Effector CD4-positive, alpha-beta T cell (primary cell): ENCODE data around the gene CACNA2D4.
"Not testable (repeated sequence)": the region's sequence is repeated elsewhere in the genome, so short reads cannot be mapped to it uniquely, and the experiment has no call there.

Experiments used
- DNase-seq: peaks from one replicate; pipeline ENCODE4 v3.0.0-alpha.2; 2020
- total RNA-seq: gene quantifications from one replicate; lab custom pipeline; 2026; lab: John Stamatoyannopoulos, UW

CACNA2D4 gene, protein sequence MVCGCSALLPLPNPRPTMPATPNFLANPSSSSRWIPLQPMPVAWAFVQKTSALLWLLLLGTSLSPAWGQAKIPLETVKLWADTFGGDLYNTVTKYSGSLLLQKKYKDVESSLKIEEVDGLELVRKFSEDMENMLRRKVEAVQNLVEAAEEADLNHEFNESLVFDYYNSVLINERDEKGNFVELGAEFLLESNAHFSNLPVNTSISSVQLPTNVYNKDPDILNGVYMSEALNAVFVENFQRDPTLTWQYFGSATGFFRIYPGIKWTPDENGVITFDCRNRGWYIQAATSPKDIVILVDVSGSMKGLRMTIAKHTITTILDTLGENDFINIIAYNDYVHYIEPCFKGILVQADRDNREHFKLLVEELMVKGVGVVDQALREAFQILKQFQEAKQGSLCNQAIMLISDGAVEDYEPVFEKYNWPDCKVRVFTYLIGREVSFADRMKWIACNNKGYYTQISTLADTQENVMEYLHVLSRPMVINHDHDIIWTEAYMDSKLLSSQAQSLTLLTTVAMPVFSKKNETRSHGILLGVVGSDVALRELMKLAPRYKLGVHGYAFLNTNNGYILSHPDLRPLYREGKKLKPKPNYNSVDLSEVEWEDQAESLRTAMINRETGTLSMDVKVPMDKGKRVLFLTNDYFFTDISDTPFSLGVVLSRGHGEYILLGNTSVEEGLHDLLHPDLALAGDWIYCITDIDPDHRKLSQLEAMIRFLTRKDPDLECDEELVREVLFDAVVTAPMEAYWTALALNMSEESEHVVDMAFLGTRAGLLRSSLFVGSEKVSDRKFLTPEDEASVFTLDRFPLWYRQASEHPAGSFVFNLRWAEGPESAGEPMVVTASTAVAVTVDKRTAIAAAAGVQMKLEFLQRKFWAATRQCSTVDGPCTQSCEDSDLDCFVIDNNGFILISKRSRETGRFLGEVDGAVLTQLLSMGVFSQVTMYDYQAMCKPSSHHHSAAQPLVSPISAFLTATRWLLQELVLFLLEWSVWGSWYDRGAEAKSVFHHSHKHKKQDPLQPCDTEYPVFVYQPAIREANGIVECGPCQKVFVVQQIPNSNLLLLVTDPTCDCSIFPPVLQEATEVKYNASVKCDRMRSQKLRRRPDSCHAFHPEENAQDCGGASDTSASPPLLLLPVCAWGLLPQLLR
- 9.2 reads per million, percentile 30 among the genes with 10 or more reads in this experiment for total RNA-seq

DNA sequence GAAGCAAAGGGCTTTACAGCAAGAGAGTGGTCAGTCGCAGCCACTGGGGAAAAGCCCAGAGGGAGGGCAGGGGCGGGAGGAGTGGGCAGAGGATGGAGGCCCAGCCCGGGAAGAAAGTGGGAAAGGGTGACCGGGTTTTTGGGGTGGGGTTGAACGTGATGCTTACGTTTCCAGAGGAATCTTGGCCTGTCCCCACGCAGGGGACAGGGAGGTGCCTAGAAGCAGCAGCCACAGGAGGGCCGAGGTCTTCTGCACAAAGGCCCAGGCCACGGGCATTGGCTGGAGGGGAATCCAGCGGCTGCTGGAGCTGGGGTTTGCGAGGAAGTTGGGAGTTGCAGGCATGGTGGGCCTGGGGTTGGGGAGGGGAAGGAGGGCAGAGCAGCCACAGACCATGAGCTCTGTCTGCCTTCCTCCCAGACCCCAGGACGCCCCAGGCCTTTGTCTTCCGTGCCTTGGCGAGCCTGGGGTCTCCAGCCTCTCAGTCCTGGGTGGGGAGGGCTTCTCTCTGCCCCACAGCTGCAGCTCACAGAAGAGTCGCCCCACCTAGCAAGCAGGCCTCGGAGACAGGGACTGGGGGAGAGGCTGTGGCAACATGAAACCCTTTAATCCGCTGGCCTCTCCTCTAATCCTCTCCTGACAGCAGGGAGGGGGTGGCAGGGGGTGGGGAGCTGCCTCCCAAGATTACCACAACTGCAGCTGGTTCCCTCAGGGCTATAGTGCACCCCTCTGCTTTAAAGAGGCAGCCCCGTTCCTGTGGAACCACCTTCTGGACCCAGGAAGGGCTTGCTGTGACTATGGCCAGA lies at the start of gene CACNA2D4:
TSS of gene CACNA2D4 (minus strand) at position 572 of the 803 bp plus-strand sequence. CDS start at position 393, 179 bp downstream.
- DNase-seq = no peak

- no peak for DNase-seq
Observed at GRCh38 chr12:1966561-1967226, 48.2 kb upstream of the CACNA2D4 start.

- DNase-seq = no peak
Observed at GRCh38 chr12:1965916-1966315, 47.5 kb upstream of the CACNA2D4 start.

DNA sequence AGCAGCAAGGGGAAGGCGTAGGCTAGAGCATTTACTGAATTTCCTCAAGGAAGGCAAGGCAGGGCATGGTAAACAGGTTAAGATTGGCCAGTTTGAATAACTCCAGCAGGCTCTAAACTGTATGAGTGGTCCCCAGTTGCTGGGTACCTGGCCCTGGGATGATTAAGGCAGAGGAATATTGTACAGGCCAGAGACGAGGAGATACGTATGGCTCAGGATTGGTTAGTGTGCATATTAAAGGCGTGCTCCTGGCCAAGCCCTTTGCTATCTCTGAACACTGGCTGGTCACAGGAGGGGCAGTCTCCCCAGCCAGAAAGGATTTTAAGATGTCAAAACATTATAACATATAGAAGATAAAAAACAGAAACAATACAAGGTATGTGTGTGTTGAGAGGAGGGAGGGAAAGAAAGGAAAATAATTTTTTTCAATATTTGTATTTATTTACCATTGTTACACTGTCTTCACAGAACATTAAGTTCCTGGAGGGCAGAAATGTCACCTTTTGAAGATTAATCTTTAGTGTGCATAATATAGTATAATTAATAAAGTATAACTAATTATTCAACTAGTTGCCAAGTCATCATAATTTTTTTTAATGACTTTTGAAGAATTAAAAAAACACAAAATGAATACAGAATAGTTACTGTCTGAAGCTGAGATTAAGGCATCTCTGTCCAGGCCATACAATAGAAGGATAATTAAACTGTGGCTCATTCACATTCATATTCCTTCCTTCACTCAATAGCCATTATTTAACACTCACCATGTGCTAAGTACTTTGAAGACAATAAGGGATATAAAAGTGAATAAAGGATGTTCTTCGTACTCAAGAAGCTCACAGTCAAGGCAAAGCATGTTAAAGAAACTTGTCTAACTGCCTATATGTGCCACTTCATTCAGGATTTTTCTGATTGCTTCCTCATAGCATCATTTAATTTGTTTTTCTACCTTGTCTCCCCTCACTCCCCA lies 43.9 kb upstream of the CACNA2D4 start:
- no peak for DNase-seq

- DNase-seq = no peak
Observed at GRCh38 chr12:1956716-1957115, 38.3 kb upstream of the CACNA2D4 start.

DNA sequence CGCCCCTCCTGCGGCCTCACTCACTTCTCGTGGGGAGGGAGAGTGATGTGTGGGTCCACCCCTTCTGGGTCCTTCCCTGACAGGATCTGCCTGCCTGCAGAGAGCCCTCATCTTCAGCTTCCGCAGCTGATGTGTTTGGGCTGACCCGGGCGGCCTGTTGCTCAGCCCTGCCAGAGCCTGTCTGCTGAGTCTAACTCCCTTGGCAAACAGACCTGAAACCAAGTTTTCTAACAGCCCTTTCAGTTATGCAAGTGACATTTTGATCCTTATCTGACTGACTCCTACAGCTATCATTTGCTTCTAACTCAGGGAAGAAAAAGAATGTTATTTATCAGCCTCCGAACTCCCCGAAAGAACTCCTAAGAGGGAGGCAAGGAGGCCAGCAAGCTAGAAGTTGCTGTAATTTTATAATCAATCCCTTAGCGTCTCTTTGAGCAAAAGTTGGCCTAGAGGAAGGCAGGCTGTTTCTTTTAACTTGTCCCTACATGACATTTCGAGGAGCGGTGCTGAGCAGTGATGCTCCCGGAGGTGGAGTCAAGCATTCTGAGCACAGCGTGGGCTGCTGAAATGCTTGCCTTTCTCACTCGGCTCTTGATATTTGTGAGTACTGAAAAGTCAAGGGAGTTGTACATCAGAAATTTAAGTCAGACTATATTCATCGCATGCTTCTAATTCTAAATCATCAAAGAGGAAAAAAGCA lies 31.5 kb upstream of the CACNA2D4 start:
- no peak for DNase-seq

GRCh38 chr12:1948883-1949282 lies 30.4 kb upstream of the CACNA2D4 start:
- no peak for DNase-seq

GRCh38 chr12:1947081-1947480 lies 28.6 kb upstream of the CACNA2D4 start:
- no peak for DNase-seq

DNA sequence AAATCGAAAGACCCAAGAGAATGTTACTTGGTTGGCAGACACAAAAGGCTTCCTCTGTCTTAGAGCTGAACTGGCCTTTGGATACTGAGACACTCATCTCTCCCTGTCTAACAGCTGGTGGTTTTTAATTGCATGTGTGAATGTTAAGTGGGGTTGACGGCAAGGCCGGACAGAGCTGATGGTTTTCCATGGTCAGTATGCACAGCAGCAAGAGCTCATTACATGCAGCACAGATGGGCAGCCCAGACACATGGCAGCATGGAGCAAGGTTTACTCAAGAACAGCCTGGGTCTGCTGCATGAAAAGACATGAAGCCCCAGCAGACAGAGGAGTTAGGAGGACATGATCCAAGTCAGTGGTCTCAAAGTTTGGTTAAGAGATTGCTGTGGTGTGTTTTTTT lies 27.8 kb upstream of the CACNA2D4 start:
- no peak for DNase-seq

GRCh38 chr12:1945502-1945901 lies 27.1 kb upstream of the CACNA2D4 start:
- DNase-seq = not testable (repeated sequence)

DNA sequence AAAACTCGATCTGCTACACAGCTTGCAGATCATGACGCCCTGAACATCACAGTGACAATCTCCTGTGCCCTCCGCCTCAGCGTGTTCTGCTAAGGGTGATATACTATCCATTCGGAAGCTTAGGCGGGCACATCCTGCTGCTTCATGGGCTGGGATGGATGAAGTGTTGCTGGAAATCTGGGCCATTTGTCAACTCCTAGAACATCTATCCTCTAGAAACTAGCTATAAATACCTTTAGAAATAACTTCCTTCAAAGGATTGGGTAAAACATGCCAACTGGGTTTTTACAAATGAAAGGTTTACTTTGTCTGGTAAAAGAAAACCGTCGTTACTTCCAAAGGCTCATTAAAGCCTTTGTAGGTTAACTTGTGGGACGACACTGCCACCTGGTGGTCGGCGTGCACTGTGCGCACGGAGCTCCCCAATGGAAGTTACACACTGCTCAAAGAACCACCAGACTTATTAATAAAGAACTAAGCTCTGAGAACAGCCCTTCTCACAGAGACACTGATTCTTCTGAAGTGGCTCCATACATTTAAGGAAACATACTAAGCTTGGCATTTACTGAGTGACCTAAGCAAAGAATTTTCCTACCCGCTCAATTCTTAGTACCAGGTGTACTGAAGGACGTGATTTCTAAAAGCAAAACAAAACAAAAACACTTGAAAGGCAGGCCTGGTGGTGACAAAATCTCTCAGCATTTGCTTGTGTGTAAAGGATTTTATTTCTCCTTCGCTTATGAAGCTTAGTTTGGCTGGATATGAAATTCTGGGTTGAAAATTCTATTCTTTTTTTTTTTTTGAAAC lies 21.6 kb upstream of the CACNA2D4 start:
- peak; percentile 90 for DNase-seq

DNA sequence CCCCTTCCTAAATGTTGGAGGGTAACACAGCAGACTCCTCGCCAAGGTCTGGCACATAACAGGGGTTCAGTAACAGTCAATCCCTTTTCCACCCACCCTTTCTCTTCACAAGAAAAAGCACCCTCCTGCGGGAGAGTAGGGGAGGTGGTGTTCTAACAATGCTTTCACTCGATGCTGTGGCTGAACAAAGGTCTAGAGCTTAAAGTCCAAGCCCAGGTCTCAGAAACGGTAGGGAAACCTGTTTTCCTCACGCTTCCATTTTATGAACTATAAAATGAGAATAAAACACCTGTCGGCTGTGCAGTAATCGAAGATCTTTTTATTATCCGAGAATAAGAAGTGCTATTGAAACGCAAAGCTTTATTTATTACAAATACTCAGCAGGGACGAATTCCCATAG lies 20.9 kb upstream of the CACNA2D4 start:
- no peak for DNase-seq

- DNase-seq = no peak
Observed at GRCh38 chr12:1937481-1938224, 19.2 kb upstream of the CACNA2D4 start.

GRCh38 chr12:1936406-1937320 lies 18.2 kb upstream of the CACNA2D4 start:
- no peak for DNase-seq

DNA sequence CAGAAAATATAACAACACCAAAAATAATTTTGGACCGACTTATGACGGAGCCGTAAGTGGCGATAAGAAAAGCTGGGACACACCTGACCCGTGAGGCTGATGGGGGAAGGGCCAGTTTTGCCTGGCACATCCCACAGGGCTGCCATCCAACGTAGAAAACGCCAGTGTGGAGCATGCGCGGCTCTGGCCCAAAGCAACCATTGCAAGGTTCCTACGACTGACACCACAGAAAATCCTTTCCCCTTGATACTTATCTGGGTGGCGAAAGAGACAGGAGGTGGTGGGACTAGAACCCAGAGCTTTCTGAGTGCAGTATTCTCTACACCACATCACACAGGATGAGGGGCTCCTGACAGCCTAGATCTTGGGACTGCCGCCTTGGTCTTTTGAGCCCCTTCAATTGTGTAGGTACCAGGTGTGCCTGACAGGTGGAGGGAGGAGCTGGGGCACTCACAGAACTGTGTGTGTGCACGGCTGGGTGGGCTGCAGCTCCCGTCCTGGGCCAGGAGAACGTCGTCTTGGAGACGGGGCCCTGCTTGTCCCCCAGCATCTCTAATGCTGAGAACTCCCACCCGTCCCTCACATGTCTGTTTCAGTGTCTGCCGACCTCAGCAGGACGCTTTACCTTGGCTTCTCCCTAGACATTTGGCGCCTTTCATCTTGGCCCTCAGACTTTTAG lies 17.4 kb upstream of the CACNA2D4 start:
- no peak for DNase-seq

DNA sequence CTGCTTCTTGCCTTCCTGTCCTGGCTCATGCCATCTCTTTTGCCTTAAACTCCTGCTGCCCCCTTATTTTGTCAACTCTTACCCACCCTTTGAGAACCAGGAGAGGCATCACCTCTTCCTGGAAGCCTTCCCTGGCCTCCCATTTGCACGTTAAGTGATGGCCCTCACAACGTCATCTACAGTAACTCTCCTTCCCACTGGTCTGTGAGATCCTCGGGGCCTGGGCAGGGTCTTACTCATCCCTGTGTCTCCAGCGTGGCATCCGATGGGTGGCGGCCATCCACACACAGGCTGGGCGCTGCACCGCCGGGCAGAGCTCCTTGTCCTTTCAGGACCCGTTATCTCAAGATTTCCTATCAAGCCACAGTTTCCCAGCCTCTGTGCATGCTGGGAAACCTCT lies 16.8 kb upstream of the CACNA2D4 start:
- DNase-seq = no peak
